ENCODE measurements around the gene EPB41L3. TPM values are rescaled to one million over a fixed set of nuclear protein-coding genes. Genes with fewer than 3 reads are reported as not detected.

The EPB41L3 gene
- total and polyA plus RNA-seq, 10 of the 15 experiments (the other 5 are each of a cell fraction or from before 2014, with no cell fraction given): 0.11 to 0.69 (median 0.23) TPM; not detected in 6

GRCh38 chr18:5397102-5397501 is 146.7 kb downstream of the EPB41L3 start (continued):
- no peak for TF ChIP-seq PRDM15 (CRISPR knock-in tag; IDR thresholded peaks at IDR 0.05)
- TF ChIP-seq PKNOX1 (IDR thresholded peaks at IDR 0.05): no peak
- TF ChIP-seq SMARCA5 (IDR thresholded peaks at IDR 0.05): no peak
- TF ChIP-seq ZNF217 (IDR thresholded peaks at IDR 0.05): no peak
- no peak for TF ChIP-seq TARDBP (IDR thresholded peaks at IDR 0.05; ENCODE audit: borderline replicate concordance)
- no peak for TF ChIP-seq SP1 (IDR thresholded peaks at IDR 0.05; ENCODE audit: low read depth, low read length)
- TF ChIP-seq MAX (IDR thresholded peaks at IDR 0.05; ENCODE audit: low read depth, low read length): no peak

- Histone ChIP-seq H3K9me3 (replicated peaks; ENCODE audit: control insufficient read depth, insufficient read depth, low read length) (no peaks in the 10 kb centered on the region), H3K27me3 (replicated peaks in 1 of 2; ENCODE audit: control insufficient read depth in 2 of 2, insufficient read depth in 2 of 2, low read length in 1 of 2) (no peaks in the 10 kb centered on the region; a peak in 1 of 4 replicates), H3K4me2 (ENCODE audit: control insufficient read depth, insufficient read depth) (no peak overlapping the region), H3K27ac (ENCODE audit: control insufficient read depth, insufficient read depth) (no peak overlapping the region), H4K20me1 (ENCODE audit: control insufficient read depth, insufficient read depth) (no peaks in the 10 kb centered on the region), H3K79me2 (ENCODE audit: control insufficient read depth, insufficient read depth, low read length) (no peaks in the 10 kb centered on the region), H3K36me3 (ENCODE audit: control insufficient read depth in 2 of 2, insufficient read depth in 2 of 2, low read length in 1 of 2) (no peaks in the 10 kb centered on the region), H3K9ac (ENCODE audit: control insufficient read depth, insufficient read depth, low read length) (no peak overlapping the region), H3K4me1 (ENCODE audit: control insufficient read depth, insufficient read depth, low read length) (no peaks in the 10 kb centered on the region), H2AFZ (ENCODE audit: control insufficient read depth, low read depth, low read length) (no peak overlapping the region), H3K4me3 (no peak overlapping the region)
- no peak for DNase-seq (ENCODE audit: low read depth, low spot score)
- no peak for FAIRE-seq
- ChIA-PET POLR2A (no interaction called here), CTCF (no interaction called here), SMC1A (ENCODE audit: uncharacterized antibody, unreplicated experiment) (no interaction called here), RAD21 (ENCODE audit: unreplicated experiment) (no interaction called here)
- no TSS peak for BruUV-seq (replicated peaks)
- no peak for ATAC-seq
- 28% methylated on average over 6 of the region's 6 CpGs for WGBS (ENCODE audit: insufficient coverage, insufficient replicate concordance, low lambda C conversion rate, missing lambda C conversion rate)
- in situ Hi-C loops (cut with MboI): no loop called here
- intact Hi-C loops (cut with micrococcal nuclease; ENCODE audit: unreplicated experiment): no loop called here
- TF ChIP-seq ZNF207 (IDR thresholded peaks at IDR 0.05; ENCODE audit: borderline replicate concordance) (no peak), RFX5 (IDR thresholded peaks at IDR 0.05; ENCODE audit: low read depth, low read length) (no peak), ATF3 (IDR thresholded peaks at IDR 0.05; ENCODE audit: borderline replicate concordance, extremely low read depth, low read depth, low read length) (no peak), RAD51 (IDR thresholded peaks at IDR 0.05) (no peak), MLLT1 (IDR thresholded peaks at IDR 0.05) (no peak), KDM1A (IDR thresholded peaks at IDR 0.05; ENCODE audit: borderline replicate concordance) (no peak), ATF7 (IDR thresholded peaks at IDR 0.05; ENCODE audit: low read depth) (no peak), NFIC (IDR thresholded peaks at IDR 0.05; ENCODE audit: low read depth, low read length) (no peak), IRF3 (IDR thresholded peaks at IDR 0.05) (no peak), STAT3 (IDR thresholded peaks at IDR 0.05; ENCODE audit: low read depth, low read length) (no peak)
These were observed 147.8 kb downstream of the EPB41L3 start for GRCh38 chr18:5395860-5396448.

Measured in GM12878 (cell line).